Esophagus squamous epithelium (tissue), 5 donors: Measurements from ENCODE around the gene CCDC38. TPM values are rescaled to one million over a fixed set of nuclear protein-coding genes. Genes with fewer than 3 reads are reported as not detected.

Experiments used
- DNase-seq: peaks from one replicate; lab custom pipeline; 2025; lab: John Stamatoyannopoulos, UW
- H3K27ac ChIP-seq, 4 donors: fragments of 200-600 bp; sonication (generic); one replicate each; pipeline ENCODE4 v1.5.1; 2016 to 2019; ENCODE audit warnings: mild to moderate bottlenecking in 1 of 4
- H3K27me3 ChIP-seq, 4 donors: fragments of 200-600 bp; sonication (generic); 1 replicate in 3 of 4; 2 replicates in 1 of 4; pipeline versions ENCODE4 v1.5.1 to v1.6.0; 2017 to 2021; ENCODE audit warnings: antibody characterized with exemption in 1 of 4
- H3K36me3 ChIP-seq, 3 donors: fragments of 200-600 bp; sonication (generic); one replicate each; pipeline ENCODE4 v1.5.1; 2016 to 2019
- H3K4me1 ChIP-seq, 3 donors: fragments of 200-600 bp; sonication (generic); one replicate each; pipeline ENCODE4 v1.5.1; 2017 to 2019
- H3K4me3 ChIP-seq, 4 donors: fragments of 200-600 bp; sonication (generic); 1 replicate in 3 of 4; 2 replicates in 1 of 4; pipeline ENCODE4 v1.5.1; 2016 to 2019; ENCODE audit warnings: mild to moderate bottlenecking in 2 of 4, moderate library complexity in 1 of 4
- H3K9me3 ChIP-seq, 3 donors: fragments of 200-600 bp; sonication (generic); one replicate each; pipeline ENCODE4 v1.5.1; 2016 to 2019
- POLR2A ChIP-seq, 4 donors: fragments of 450-650 bp; IDR thresholded peaks; one replicate each; pipeline ENCODE4 v1.6.1; 2017; ENCODE audit warnings: antibody characterized with exemption in 4 of 4, mild to moderate bottlenecking in 4 of 4, moderate library complexity in 3 of 4
- WGBS, 2 donors: methylation state at CpG; one replicate each; pipeline ENCODE4 v1.1.5; 2018; 5-methylcytosine and 5-hydroxymethylcytosine counted together
- intact Hi-C: fragments of 100-400 bp; cut with DNase I; formaldehyde crosslinking; loops from one replicate; pipeline ENCODE4 v1.15.0; 2022
- total RNA-seq, 4 donors: library from RNA; depleted of rRNA; stranded (reverse); fragments of >200 nt; gene quantifications; one replicate each; pipeline ENCODE4 v1.1.0, GENCODE V29; 2016
- TF ChIP-seq, protein P1 (sequence below), 6 experiments: fragments of 450-650 bp in 4 of 6; fragments of 200-600 bp in 2 of 6; sonication (generic) in 2 of 6; IDR thresholded peaks; one replicate each; pipeline ENCODE4 v1.5.1; 2016 to 2019; ENCODE audit warnings: antibody characterized with exemption in 6 of 6, mild to moderate bottlenecking in 4 of 6, moderate library complexity in 4 of 6
- donor health status: DM: yes; HTN: yes; CAD: no.

Gene CCDC38
- total RNA-seq, 4 donors from 2014 or later: 0.23 TPM; not detected in 3

DNA sequence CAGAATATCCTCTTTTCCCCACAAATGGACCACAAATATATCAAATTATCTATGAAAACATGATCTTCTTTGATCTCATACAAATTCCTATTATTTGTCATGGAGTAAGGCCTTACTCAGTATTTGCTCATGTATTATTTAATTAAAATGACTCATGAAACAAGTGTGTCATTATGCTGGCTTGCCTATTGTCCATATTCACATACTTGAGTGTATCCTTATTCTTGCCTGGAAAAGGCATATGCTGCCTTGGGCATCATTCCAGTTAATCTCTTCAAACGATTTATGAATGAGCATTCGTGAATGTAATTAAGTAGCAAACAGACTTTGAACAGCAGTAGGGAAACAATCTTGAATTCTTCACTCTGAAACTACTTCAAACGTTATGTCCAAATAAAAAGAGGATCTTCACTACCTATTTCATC lies 106.2 kb downstream of the CCDC38 start:
- WGBS, 2 donors: 13 to 23% methylated on average over 3 of the region's 3 CpGs
- intact Hi-C loops: no loop called here
- no peak for DNase-seq
- peaks cover 0 to 23% (median 11%) of the 10 kb centered on the region in 3 donors for H3K4me1 ChIP-seq
- H3K9me3 ChIP-seq: no peaks in the 10 kb centered on the region
- no peak overlapping the region for H3K4me3 ChIP-seq
- H3K36me3 ChIP-seq: no peaks in the 10 kb centered on the region
- H3K27ac ChIP-seq: no peak overlapping the region
- TF ChIP-seq, protein P1, sequence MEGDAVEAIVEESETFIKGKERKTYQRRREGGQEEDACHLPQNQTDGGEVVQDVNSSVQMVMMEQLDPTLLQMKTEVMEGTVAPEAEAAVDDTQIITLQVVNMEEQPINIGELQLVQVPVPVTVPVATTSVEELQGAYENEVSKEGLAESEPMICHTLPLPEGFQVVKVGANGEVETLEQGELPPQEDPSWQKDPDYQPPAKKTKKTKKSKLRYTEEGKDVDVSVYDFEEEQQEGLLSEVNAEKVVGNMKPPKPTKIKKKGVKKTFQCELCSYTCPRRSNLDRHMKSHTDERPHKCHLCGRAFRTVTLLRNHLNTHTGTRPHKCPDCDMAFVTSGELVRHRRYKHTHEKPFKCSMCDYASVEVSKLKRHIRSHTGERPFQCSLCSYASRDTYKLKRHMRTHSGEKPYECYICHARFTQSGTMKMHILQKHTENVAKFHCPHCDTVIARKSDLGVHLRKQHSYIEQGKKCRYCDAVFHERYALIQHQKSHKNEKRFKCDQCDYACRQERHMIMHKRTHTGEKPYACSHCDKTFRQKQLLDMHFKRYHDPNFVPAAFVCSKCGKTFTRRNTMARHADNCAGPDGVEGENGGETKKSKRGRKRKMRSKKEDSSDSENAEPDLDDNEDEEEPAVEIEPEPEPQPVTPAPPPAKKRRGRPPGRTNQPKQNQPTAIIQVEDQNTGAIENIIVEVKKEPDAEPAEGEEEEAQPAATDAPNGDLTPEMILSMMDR (IDR thresholded peaks at IDR 0.05): no peak
- no peak for TF ChIP-seq POLR2A (IDR thresholded peaks at IDR 0.05)
- peaks cover 0 to 32% (median 0%) of the 10 kb centered on the region in 4 donors for H3K27me3 ChIP-seq

DNA sequence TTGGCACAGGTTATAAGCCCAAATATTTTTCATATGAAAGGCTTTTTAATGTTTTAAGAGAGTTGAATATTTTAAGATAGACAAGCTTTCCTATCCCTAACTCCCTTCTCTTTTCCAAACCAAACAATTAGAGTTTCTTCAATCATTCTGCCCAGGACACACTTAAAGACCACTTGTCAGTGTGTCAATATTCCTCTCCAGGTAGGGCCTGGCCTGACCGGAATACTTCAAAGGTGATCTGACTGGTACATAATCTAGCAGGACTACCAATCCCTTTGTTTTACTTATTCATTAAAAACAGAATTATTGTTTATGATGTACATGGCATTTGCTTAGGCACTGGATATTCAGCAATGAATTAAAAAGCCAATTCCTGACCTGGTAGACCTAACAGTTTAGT lies 107.8 kb downstream of the CCDC38 start:
- no peak for TF ChIP-seq POLR2A (IDR thresholded peaks at IDR 0.05)
- TF ChIP-seq, protein P1 (IDR thresholded peaks at IDR 0.05): no peak
- Histone ChIP-seq H3K27me3 (peaks cover 0 to 38% (median 0%) of the 10 kb centered on the region in 4 donors), H3K9me3 (no peaks in the 10 kb centered on the region), H3K36me3 (no peaks in the 10 kb centered on the region), H3K4me3 (no peak overlapping the region), H3K27ac (no peak overlapping the region), H3K4me1 (peaks cover 0 to 23% (median 11%) of the 10 kb centered on the region in 3 donors)
- 84 to 94% methylated on average over 1 of the region's 1 CpG for WGBS, 2 donors
- no peak for DNase-seq
- intact Hi-C loops: no loop called here

DNA sequence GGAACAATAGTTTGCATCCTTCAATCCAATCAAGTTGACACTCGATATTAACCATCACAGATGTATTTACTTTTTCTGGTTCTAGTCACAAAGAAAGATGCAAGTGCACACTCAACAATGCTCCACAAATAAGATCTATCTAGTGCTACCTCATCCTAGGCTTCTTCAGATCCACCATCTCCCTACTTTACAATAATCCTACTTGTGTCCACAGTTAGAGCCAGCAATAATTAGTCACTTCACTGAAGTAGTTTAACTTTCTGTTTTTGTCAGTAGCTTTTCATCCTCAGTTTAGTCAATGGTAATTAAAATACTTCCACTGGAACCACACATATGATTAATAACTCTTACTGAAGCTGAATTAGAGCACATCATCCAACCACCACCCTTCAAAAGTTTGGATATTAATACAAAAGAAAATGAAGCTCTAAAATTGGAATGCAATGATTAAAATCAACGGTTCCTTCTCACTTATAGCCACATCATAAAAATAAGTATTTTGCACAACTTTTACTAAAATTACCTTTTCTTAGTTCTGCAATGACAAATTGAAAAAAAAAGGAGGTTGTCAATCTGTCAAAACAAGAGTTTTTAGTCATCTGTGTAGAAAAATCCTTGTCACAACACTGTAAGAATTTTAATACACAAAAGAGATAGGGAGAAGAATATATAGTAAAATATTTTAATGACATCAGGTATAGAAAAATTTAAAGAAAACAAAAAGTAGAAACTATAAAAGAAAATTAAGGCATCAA lies 111.9 kb downstream of the CCDC38 start:
- H3K27me3 ChIP-seq: peaks cover 0 to 30% (median 0%) of the 10 kb centered on the region in 4 donors
- DNase-seq: no peak
- no peaks in the 10 kb centered on the region for H3K4me1 ChIP-seq
- no peak for TF ChIP-seq POLR2A (IDR thresholded peaks at IDR 0.05)
- TF ChIP-seq, protein P1 (IDR thresholded peaks at IDR 0.05): no peak
- no peaks in the 10 kb centered on the region for H3K9me3 ChIP-seq
- H3K36me3 ChIP-seq: no peaks in the 10 kb centered on the region
- H3K27ac ChIP-seq: no peak overlapping the region
- H3K4me3 ChIP-seq: no peak overlapping the region
- 53 to 63% methylated on average over 2 of the region's 2 CpGs for WGBS, 2 donors
- intact Hi-C loops: no loop called here

DNA sequence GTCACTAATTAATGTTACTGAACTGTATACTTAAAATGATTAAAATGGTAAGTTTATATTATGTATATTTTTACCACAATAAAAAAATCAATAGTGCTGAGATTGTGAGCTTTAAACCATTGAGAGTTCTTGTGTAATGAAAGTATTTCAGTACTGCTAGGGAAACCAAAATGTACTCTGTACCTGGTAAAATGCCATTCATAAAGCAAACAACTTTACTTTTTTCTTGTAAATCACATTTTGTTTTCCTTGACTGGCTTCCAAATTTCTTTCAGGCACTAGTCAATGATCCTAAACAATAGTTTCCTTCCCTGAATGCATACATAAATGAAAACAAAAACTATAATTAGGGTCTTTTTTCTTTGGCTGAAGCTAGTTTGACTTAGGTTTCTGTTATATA lies 113.0 kb downstream of the CCDC38 start:
- no peak overlapping the region for H3K4me3 ChIP-seq
- intact Hi-C loops: no loop called here
- H3K36me3 ChIP-seq: no peaks in the 10 kb centered on the region
- no peak for DNase-seq
- no peak overlapping the region for H3K27ac ChIP-seq
- peaks cover 0 to 21% (median 0%) of the 10 kb centered on the region in 4 donors for H3K27me3 ChIP-seq
- no peaks in the 10 kb centered on the region for H3K9me3 ChIP-seq
- no peak for TF ChIP-seq POLR2A (IDR thresholded peaks at IDR 0.05)
- TF ChIP-seq, protein P1 (IDR thresholded peaks at IDR 0.05): no peak
- H3K4me1 ChIP-seq: no peaks in the 10 kb centered on the region

DNA sequence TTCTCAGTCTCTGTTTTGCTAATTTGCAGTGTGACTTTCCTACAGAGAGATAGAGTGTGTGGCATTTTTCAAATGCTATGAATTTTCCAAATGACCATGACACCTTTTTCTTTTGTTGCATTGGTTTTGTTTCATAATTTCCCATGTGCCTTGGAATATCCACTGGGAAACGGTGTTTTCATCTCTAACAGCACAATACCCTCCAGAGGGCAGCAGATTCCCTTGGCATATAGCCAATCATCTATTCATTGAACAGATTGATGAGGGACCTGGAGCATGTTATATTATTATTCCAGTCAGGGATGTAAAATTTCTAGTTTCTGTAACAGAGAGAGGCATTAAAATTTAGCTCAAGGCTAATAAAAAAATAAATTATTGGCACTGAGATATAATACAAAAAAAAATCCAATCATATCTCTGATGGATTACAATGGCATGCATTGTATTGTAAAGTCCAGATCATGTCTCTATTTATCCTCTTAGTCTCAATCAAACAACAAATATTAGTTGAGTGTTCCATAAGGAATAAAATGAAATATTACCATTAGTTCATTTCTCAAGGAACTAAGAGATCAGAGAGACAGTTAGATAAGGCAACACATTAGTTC lies 122.2 kb downstream of the CCDC38 start:
- Histone ChIP-seq H3K4me1 (no peaks in the 10 kb centered on the region), H3K27ac (no peak overlapping the region), H3K4me3 (no peak overlapping the region), H3K27me3 (no peaks in the 10 kb centered on the region), H3K9me3 (no peaks in the 10 kb centered on the region), H3K36me3 (no peaks in the 10 kb centered on the region)
- no peak for DNase-seq
- TF ChIP-seq, protein P1 (IDR thresholded peaks at IDR 0.05): peak in 5 of 6 experiments; percentile 40 to 65 (median 49)
- TF ChIP-seq POLR2A (IDR thresholded peaks at IDR 0.05): no peak
- WGBS, 2 donors: 0% methylated on average over 1 of the region's 1 CpG
- intact Hi-C loops: no loop called here
